IMR-90 (cell line): ENCODE measurements around the gene TAT. TPM values are rescaled to one million over a fixed set of nuclear protein-coding genes. Genes with fewer than 3 reads are reported as not detected.
"Not testable (repeated sequence)": the region's sequence is repeated elsewhere in the genome, so short reads cannot be mapped to it uniquely, and the experiment has no call there.

Source experiments
- ATAC-seq: fragments of 200-7000 bp; cut with Tn5 transposase; 2 replicates; pipeline ENCODE4 v1.9.1; 2020; ENCODE audit warnings: low read depth, mild to moderate bottlenecking, moderate library complexity
- BruUV-seq: library from RNA; stranded (reverse); fragments of 400-500 nt; replicated peaks from 2 replicates; lab custom pipeline; 2021; lab: Mats Ljungman, UMichigan
- CTCF ChIA-PET: fragments of 300-600 bp; formaldehyde crosslinking; extraction: SDS; loops from one replicate; lab custom pipeline; 2021; ENCODE audit warnings: antibody characterized with exemption; lab: Yijun Ruan, JAX
- POLR2A ChIA-PET: fragments of 300-600 bp; sonication (Branson Sonifier 250); formaldehyde crosslinking; loops from one replicate; lab custom pipeline; 2022; ENCODE audit warnings: antibody characterized with exemption; ENCODE audit not compliant: unreplicated experiment; lab: Charles Lee
- DNase-seq: peaks from one replicate; pipeline ENCODE4 v3.0.0; 2013
- H2AFZ ChIP-seq: replicated peaks from 2 replicates; pipeline ENCODE3; 2013; ENCODE audit warnings: low read length, mild to moderate bottlenecking; ENCODE audit not compliant: poor library complexity
- H2AK5ac ChIP-seq: 2 replicates; pipeline ENCODE4 v1.6.1; 2013; ENCODE audit warnings: low read depth, low read length, inconsistent platforms
- H2AK9ac ChIP-seq: replicated peaks from 2 replicates; pipeline ENCODE3; 2013; ENCODE audit warnings: mild to moderate bottlenecking, low read depth, low read length, moderate library complexity; ENCODE audit not compliant: poor library complexity
- H2BK120ac ChIP-seq: 2 replicates; pipeline ENCODE4 v1.6.1; 2013; ENCODE audit warnings: low read depth, low read length, inconsistent platforms
- H2BK15ac ChIP-seq: 3 replicates; pipeline ENCODE4 v1.6.1; 2013; ENCODE audit warnings: low read depth, low read length, inconsistent platforms
- H2BK20ac ChIP-seq: 2 replicates; pipeline ENCODE4 v1.6.1; 2013; ENCODE audit warnings: low read depth, mild to moderate bottlenecking, inconsistent platforms, low read length, moderate library complexity
- H2BK5ac ChIP-seq: 2 replicates; pipeline ENCODE4 v1.6.1; 2013; ENCODE audit warnings: mild to moderate bottlenecking, low read depth, low read length, inconsistent platforms; ENCODE audit not compliant: poor library complexity, severe bottlenecking
- H3K14ac ChIP-seq: replicated peaks from 2 replicates; pipeline ENCODE4 v1.6.1; 2013; ENCODE audit warnings: low read depth, low read length, inconsistent platforms
- H3K18ac ChIP-seq: 2 replicates; pipeline ENCODE4 v1.6.1; 2013; ENCODE audit warnings: low read depth, low read length, control low read depth
- H3K23ac ChIP-seq: 2 replicates; pipeline ENCODE4 v1.6.1; 2013; ENCODE audit warnings: low read depth, low read length, inconsistent platforms
- H3K27ac ChIP-seq: 2 replicates; pipeline ENCODE4 v1.5.1; 2013; ENCODE audit warnings: mild to moderate bottlenecking, control low read depth, low read length; ENCODE audit not compliant: insufficient read depth
- H3K27me3 ChIP-seq: 2 replicates; pipeline ENCODE4 v1.6.1; 2013; ENCODE audit warnings: low read length; ENCODE audit not compliant: control insufficient read depth, insufficient read depth
- H3K36me3 ChIP-seq: 2 replicates; pipeline ENCODE4 v1.6.1; 2013; ENCODE audit warnings: low read length, mixed read lengths; ENCODE audit not compliant: control insufficient read depth, insufficient read depth
- H3K4ac ChIP-seq: 2 replicates; pipeline ENCODE4 v1.6.1; 2013; ENCODE audit warnings: low read depth, low read length, inconsistent platforms
- H3K4me1 ChIP-seq: 2 replicates; pipeline ENCODE4 v1.6.1; 2013; ENCODE audit warnings: low read length, mixed read lengths; ENCODE audit not compliant: control insufficient read depth, insufficient read depth
- H3K4me2 ChIP-seq: 2 replicates; pipeline ENCODE4 v1.6.1; 2013; ENCODE audit warnings: low read depth, mild to moderate bottlenecking, control low read depth, low read length, moderate library complexity
- H3K4me3 ChIP-seq: 2 replicates; pipeline ENCODE4 v1.5.1; 2013; ENCODE audit warnings: low read depth, mild to moderate bottlenecking, control low read depth, low read length, moderate library complexity; ENCODE audit not compliant: insufficient read depth
- H3K56ac ChIP-seq: 2 replicates; pipeline ENCODE4 v1.6.1; 2013; ENCODE audit warnings: low read length, inconsistent platforms; ENCODE audit not compliant: insufficient read depth; ENCODE audit errors: extremely low read depth
- H3K79me1 ChIP-seq, 2 experiments: 2 replicates each; pipeline ENCODE4 v1.6.1; 2013; ENCODE audit warnings: low read length in 2 of 2, inconsistent platforms in 1 of 2, low read depth in 1 of 2
- H3K9ac ChIP-seq: 2 replicates; pipeline ENCODE4 v1.6.1; 2013; ENCODE audit warnings: low read depth, low read length, control low read depth
- H3K9me1 ChIP-seq: 2 replicates; pipeline ENCODE4 v1.6.1; 2013; ENCODE audit warnings: low read length, inconsistent platforms; ENCODE audit not compliant: insufficient read depth
- H3K9me3 ChIP-seq: 2 replicates; pipeline ENCODE4 v1.6.1; 2013; ENCODE audit warnings: low read length; ENCODE audit not compliant: control insufficient read depth, insufficient read depth
- H4K20me1 ChIP-seq: 2 replicates; pipeline ENCODE4 v1.6.1; 2013; ENCODE audit warnings: low read length, inconsistent platforms; ENCODE audit not compliant: insufficient read depth
- H4K5ac ChIP-seq: 2 replicates; pipeline ENCODE4 v1.6.1; 2013; ENCODE audit warnings: mild to moderate bottlenecking, low read depth, low read length, control low read depth
- H4K8ac ChIP-seq, 2 experiments: 2 replicates each; pipeline ENCODE4 v1.6.1; 2013; ENCODE audit warnings: low read depth in 2 of 2, low read length in 2 of 2, control low read depth in 1 of 2, inconsistent platforms in 1 of 2
- H4K91ac ChIP-seq: 2 replicates; pipeline ENCODE4 v1.6.1; 2013; ENCODE audit warnings: low read depth, low read length, inconsistent platforms; ENCODE audit not compliant: insufficient read depth
- RCOR1 ChIP-seq: IDR thresholded peaks from 2 replicates; pipeline ENCODE4 v1.6.1; 2012; ENCODE audit warnings: mild to moderate bottlenecking, low read length, improper control_type of control experiment; ENCODE audit not compliant: insufficient replicate concordance
- WGBS, 2 experiments: methylation state at CpG; one replicate each; pipeline versions ENCODE4 v1.1.5 to v1.1.7; 2013; ENCODE audit warnings: missing lambda C conversion rate in 2 of 2; ENCODE audit not compliant: insufficient read length in 1 of 2; ENCODE audit errors: extremely low coverage in 2 of 2; 5-methylcytosine and 5-hydroxymethylcytosine counted together
- dilution Hi-C: fragments of 300-500 bp; cut with HindIII; formaldehyde crosslinking; loops from one replicate; pipeline ENCODE4 v1.14.3; 2018; ENCODE audit warnings: low sequenced_read_pairs; ENCODE audit not compliant: unreplicated experiment
- in situ Hi-C: fragments of 300-500 bp; cut with MboI; formaldehyde crosslinking; loops from 3 replicates; pipeline ENCODE4 v1.14.3; 2019; ENCODE audit warnings: low sequenced_read_pairs, inconsistent platforms, mixed read lengths
- intact Hi-C: fragments of 100-400 bp; cut with micrococcal nuclease; formaldehyde crosslinking; loops from 2 replicates; pipeline ENCODE4 v1.10.0; 2022
- polyA plus RNA-seq, 3 experiments: library from polyadenylated mRNA; depleted of rRNA; stranded (reverse); fragments of >200 nt; gene quantifications; 2 replicates each; pipeline ENCODE4 v1.2.3, GENCODE V29; 2012; ENCODE audit warnings: low replicate concordance in 1 of 3
- total RNA-seq: library from RNA; depleted of rRNA; stranded (reverse); fragments of >200 nt; gene quantifications from 2 replicates; pipeline ENCODE4 v1.2.3, GENCODE V29; 2012
- TF ChIP-seq, protein P1 (sequence below): conservative IDR thresholded peaks from 2 replicates; pipeline ENCODE4 v1.5.1; 2012; ENCODE audit warnings: mild to moderate bottlenecking, low read depth, low read length, improper control_type of control experiment
- TF ChIP-seq, protein P2 (sequence below): fragments of 150-350 bp; IDR thresholded peaks from 2 replicates; pipeline ENCODE4 v1.6.1; 2016; ENCODE audit warnings: low read depth, mild to moderate bottlenecking, low read length, moderate library complexity, borderline replicate concordance

TAT gene
- total and polyA plus RNA-seq, 2 of the 4 experiments (the other 2 are of a cell fraction) = not detected

DNA sequence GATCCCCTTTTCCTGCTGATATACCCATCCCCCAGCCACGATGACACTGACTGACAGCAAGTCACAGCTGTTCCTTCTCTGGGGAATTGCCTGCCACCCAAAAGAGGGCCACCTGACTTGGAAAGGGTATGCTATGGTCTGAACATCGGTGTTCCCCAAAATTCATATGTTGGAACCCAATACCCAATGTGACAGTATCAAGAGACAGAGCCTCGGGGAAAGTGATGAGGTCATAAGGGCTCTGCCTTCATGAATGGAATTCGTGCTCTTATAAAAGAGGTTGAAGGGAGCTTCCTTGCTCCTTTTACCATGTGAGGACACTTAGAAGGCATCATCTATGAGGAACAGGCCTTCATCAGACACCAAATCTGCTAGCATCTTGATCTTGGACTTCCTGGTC lies 41.5 kb upstream of the TAT start:
- Histone ChIP-seq H3K56ac (no peak overlapping the region), H3K27ac (no peak overlapping the region), H3K23ac (no peak overlapping the region), H3K4me1 (no peaks in the 10 kb centered on the region), H3K27me3 (peaks cover 6% of the 10 kb centered on the region), H4K20me1 (no peaks in the 10 kb centered on the region), H4K5ac (no peak overlapping the region), H2AK5ac (no peak overlapping the region), H3K79me1 (no peaks in the 10 kb centered on the region), H3K9ac (no peak overlapping the region), H3K14ac (no peak overlapping the region), H4K91ac (no peak overlapping the region), H2BK120ac (no peak overlapping the region), H2BK20ac (no peak overlapping the region), H3K4me3 (no peak overlapping the region), H3K18ac (no peak overlapping the region), H2AFZ (no peak overlapping the region), H3K9me3 (no peaks in the 10 kb centered on the region), H4K8ac (no peak overlapping the region), H3K36me3 (no peaks in the 10 kb centered on the region), H3K9me1 (no peaks in the 10 kb centered on the region), H2AK9ac (no peak overlapping the region), H3K4ac (no peak overlapping the region), H3K4me2 (no peak overlapping the region), H2BK15ac (no peak overlapping the region), H2BK5ac (no peak overlapping the region)
- no peak for DNase-seq
- WGBS, 2 experiments = no CpG with 5 or more reads among the region's 4 CpGs
- dilution Hi-C loops = no loop called here
- no TSS peak for BruUV-seq
- ChIA-PET POLR2A (interaction anchor here (0.6 kb wide), 1 partner anchor 1932 kb away, joined by 3 read pairs; no protein-coding TSS in a partner anchor), CTCF (interaction anchor here (1.5 kb wide), 1 partner anchor 8 kb away, joined by 8 read pairs; no protein-coding TSS in a partner anchor)
- intact Hi-C loops = loop anchor here (10.0 kb wide), 1 partner anchor 124 kb away; no protein-coding TSS in a partner anchor
- no peak for ATAC-seq
- in situ Hi-C loops = no loop called here
- no peak for TF ChIP-seq RCOR1
- TF ChIP-seq, protein P1, sequence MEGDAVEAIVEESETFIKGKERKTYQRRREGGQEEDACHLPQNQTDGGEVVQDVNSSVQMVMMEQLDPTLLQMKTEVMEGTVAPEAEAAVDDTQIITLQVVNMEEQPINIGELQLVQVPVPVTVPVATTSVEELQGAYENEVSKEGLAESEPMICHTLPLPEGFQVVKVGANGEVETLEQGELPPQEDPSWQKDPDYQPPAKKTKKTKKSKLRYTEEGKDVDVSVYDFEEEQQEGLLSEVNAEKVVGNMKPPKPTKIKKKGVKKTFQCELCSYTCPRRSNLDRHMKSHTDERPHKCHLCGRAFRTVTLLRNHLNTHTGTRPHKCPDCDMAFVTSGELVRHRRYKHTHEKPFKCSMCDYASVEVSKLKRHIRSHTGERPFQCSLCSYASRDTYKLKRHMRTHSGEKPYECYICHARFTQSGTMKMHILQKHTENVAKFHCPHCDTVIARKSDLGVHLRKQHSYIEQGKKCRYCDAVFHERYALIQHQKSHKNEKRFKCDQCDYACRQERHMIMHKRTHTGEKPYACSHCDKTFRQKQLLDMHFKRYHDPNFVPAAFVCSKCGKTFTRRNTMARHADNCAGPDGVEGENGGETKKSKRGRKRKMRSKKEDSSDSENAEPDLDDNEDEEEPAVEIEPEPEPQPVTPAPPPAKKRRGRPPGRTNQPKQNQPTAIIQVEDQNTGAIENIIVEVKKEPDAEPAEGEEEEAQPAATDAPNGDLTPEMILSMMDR = no peak
- TF ChIP-seq, protein P2, sequence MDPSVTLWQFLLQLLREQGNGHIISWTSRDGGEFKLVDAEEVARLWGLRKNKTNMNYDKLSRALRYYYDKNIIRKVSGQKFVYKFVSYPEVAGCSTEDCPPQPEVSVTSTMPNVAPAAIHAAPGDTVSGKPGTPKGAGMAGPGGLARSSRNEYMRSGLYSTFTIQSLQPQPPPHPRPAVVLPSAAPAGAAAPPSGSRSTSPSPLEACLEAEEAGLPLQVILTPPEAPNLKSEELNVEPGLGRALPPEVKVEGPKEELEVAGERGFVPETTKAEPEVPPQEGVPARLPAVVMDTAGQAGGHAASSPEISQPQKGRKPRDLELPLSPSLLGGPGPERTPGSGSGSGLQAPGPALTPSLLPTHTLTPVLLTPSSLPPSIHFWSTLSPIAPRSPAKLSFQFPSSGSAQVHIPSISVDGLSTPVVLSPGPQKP = no peak

DNA sequence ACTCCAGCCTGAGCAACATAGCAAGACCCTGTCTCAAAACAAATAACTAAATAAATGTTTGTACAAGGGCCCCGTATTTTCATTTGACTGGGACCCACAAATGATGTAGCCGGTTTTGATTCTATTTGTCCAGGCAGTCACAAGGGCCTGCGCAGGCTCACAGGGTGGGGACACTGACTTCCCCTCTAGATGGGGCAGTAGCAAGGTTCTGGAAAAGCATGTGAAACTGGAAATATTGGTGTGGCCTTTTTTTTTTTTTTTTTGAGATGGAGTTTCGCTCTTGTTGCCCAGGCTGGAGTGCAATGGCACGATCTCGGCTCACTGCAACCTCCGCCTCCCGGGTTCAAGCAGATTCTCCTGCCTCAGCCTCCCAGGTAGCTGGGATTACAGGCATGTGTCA lies 38.1 kb upstream of the TAT start:
- H3K56ac ChIP-seq, H3K27ac ChIP-seq, H3K4me1 ChIP-seq, H4K20me1 ChIP-seq, H2AK9ac ChIP-seq, dilution Hi-C loops, ATAC-seq, H3K4ac ChIP-seq, H2AK5ac ChIP-seq, H3K9ac ChIP-seq, H3K4me3 ChIP-seq, H3K14ac ChIP-seq, H3K79me1 ChIP-seq, H4K5ac ChIP-seq, H2AFZ ChIP-seq, BruUV-seq, in situ Hi-C loops, H2BK120ac ChIP-seq, H3K27me3 ChIP-seq, H2BK20ac ChIP-seq, H2BK5ac ChIP-seq, H4K8ac ChIP-seq, CTCF ChIA-PET, H3K23ac ChIP-seq, POLR2A ChIA-PET, H4K91ac ChIP-seq, H3K9me1 ChIP-seq, DNase-seq, H3K9me3 ChIP-seq, H3K18ac ChIP-seq, H3K4me2 ChIP-seq, H2BK15ac ChIP-seq, H3K36me3 ChIP-seq: not testable (repeated sequence)
- 82% methylated on average over 4 of the region's 8 CpGs; no CpG with 5 or more reads in 1 of the 2 experiments for WGBS, 2 experiments
- intact Hi-C loops = loop anchor here (10.0 kb wide), 1 partner anchor 120 kb away; no protein-coding TSS in a partner anchor
